GM23338 (cell line): Measurements from ENCODE around the gene SNORC.

Experiments used
- EZH2 ChIP-seq: fragments of 200-600 bp; sonication (generic); IDR thresholded peaks from one replicate; pipeline ENCODE4 v1.8.0; 2017; ENCODE audit warnings: antibody characterized with exemption, mild to moderate bottlenecking, low read depth; ENCODE audit not compliant: unreplicated experiment
- EZH2phosphoT487 ChIP-seq: fragments of 200-600 bp; sonication (generic); IDR thresholded peaks from one replicate; pipeline ENCODE4 v1.8.1; 2018; ENCODE audit warnings: antibody characterized with exemption; ENCODE audit not compliant: unreplicated experiment
- NANOG ChIP-seq: IDR thresholded peaks from 2 replicates; pipeline ENCODE4 v1.6.1; 2016; ENCODE audit warnings: antibody characterized with exemption, borderline replicate concordance
- POLR2AphosphoS5 ChIP-seq: IDR thresholded peaks from 2 replicates; pipeline ENCODE4 v1.6.1; 2016; ENCODE audit warnings: antibody characterized with exemption, low read depth
- TF ChIP-seq, protein P1 (sequence below), 2 experiments: fragments of 200-600 bp in 1 of 2; sonication (generic) in 1 of 2; conservative IDR thresholded peaks; 2 replicates each; pipeline versions ENCODE4 v1.5.1 to v1.6.1; 2016 to 2017; ENCODE audit warnings: antibody characterized with exemption in 2 of 2, low read depth in 2 of 2, mild to moderate bottlenecking in 2 of 2, moderate library complexity in 1 of 2
- TF ChIP-seq, protein P2 (sequence below): IDR thresholded peaks from one replicate; pipeline ENCODE4 v1.6.1; 2018; ENCODE audit warnings: antibody characterized with exemption; ENCODE audit not compliant: unreplicated experiment

DNA sequence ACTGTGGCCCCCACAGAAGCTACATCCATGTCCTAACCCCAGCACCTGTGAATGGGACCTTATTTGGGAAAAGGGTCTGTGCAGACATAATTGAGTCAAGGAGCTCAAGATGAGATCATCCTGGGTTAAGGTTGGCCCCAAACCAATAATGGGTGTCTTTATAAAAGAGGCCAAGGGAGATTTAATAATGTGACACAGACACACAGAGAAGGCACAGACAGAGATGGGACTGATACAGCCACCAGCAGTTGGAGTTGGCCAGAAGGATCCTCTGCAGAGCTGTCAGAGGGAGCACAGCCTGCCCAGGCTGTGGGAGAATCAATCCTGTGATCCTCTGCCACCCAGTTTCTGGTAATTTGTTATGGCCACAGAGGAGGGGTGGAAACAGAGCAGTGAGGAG lies 26.0 kb downstream of the SNORC start:
- TF ChIP-seq, protein P1, sequence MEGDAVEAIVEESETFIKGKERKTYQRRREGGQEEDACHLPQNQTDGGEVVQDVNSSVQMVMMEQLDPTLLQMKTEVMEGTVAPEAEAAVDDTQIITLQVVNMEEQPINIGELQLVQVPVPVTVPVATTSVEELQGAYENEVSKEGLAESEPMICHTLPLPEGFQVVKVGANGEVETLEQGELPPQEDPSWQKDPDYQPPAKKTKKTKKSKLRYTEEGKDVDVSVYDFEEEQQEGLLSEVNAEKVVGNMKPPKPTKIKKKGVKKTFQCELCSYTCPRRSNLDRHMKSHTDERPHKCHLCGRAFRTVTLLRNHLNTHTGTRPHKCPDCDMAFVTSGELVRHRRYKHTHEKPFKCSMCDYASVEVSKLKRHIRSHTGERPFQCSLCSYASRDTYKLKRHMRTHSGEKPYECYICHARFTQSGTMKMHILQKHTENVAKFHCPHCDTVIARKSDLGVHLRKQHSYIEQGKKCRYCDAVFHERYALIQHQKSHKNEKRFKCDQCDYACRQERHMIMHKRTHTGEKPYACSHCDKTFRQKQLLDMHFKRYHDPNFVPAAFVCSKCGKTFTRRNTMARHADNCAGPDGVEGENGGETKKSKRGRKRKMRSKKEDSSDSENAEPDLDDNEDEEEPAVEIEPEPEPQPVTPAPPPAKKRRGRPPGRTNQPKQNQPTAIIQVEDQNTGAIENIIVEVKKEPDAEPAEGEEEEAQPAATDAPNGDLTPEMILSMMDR (conservative IDR thresholded peaks at IDR 0.05; ENCODE audit: low read depth in 2 of 2) = no peak
- TF ChIP-seq NANOG (no peak), POLR2AphosphoS5 (no peak), EZH2 (no peak), EZH2phosphoT487 (no peak)
- TF ChIP-seq, protein P2, sequence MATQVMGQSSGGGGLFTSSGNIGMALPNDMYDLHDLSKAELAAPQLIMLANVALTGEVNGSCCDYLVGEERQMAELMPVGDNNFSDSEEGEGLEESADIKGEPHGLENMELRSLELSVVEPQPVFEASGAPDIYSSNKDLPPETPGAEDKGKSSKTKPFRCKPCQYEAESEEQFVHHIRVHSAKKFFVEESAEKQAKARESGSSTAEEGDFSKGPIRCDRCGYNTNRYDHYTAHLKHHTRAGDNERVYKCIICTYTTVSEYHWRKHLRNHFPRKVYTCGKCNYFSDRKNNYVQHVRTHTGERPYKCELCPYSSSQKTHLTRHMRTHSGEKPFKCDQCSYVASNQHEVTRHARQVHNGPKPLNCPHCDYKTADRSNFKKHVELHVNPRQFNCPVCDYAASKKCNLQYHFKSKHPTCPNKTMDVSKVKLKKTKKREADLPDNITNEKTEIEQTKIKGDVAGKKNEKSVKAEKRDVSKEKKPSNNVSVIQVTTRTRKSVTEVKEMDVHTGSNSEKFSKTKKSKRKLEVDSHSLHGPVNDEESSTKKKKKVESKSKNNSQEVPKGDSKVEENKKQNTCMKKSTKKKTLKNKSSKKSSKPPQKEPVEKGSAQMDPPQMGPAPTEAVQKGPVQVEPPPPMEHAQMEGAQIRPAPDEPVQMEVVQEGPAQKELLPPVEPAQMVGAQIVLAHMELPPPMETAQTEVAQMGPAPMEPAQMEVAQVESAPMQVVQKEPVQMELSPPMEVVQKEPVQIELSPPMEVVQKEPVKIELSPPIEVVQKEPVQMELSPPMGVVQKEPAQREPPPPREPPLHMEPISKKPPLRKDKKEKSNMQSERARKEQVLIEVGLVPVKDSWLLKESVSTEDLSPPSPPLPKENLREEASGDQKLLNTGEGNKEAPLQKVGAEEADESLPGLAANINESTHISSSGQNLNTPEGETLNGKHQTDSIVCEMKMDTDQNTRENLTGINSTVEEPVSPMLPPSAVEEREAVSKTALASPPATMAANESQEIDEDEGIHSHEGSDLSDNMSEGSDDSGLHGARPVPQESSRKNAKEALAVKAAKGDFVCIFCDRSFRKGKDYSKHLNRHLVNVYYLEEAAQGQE = no peak
